GM19455 (cell line): Measurements from ENCODE around the gene ISLR2.

Experiments used
- ATAC-seq: cut with Tn5 transposase; IDR thresholded peaks from one replicate; pipeline ENCODE4 v1.9.1; 2021; ENCODE audit not compliant: unreplicated experiment

Gene ISLR2

GRCh38 chr15:74175271-74176191 lies 45.1 kb downstream of the ISLR2 start:
- no peak for ATAC-seq

GRCh38 chr15:74176262-74177214 lies 46.2 kb downstream of the ISLR2 start:
- no peak for ATAC-seq

GRCh38 chr15:74178326-74179100 lies 48.1 kb downstream of the ISLR2 start:
- no peak for ATAC-seq

- ATAC-seq: no peak
Observed at GRCh38 chr15:74179101-74179841, 48.9 kb downstream of the ISLR2 start.

GRCh38 chr15:74179983-74180880 lies 49.8 kb downstream of the ISLR2 start:
- no peak for ATAC-seq

- ATAC-seq: no peak
Observed at GRCh38 chr15:74180881-74181602, 50.7 kb downstream of the ISLR2 start.

GRCh38 chr15:74182131-74182530 lies 51.7 kb downstream of the ISLR2 start:
- no peak for ATAC-seq

GRCh38 chr15:74184582-74185091 lies 54.3 kb downstream of the ISLR2 start:
- no peak for ATAC-seq

- ATAC-seq: no peak
Observed at GRCh38 chr15:74185710-74186348, 55.4 kb downstream of the ISLR2 start.
